ENCODE data around the gene DNAJC15.

Gene DNAJC15

DNA sequence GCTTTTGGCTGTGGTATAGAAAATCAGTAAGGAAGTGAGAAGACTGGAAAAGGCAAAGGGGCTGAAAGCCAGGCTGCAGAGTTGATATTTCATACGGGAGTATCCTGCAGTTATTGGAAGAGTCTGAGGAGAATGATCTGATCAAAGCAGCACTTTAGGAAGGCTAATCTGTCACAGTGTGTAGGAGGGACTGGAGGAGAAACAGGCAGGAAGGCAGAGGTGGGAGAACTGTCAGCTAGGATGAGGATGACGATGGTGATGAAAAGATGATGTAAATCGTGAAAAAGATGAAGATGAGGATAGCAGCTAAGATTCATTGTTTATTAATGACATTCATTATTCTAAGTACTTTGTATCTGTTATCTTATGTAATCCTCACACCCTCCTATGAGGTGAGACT is 123.0 kb downstream of the DNAJC15 start:
- Histone ChIP-seq H3K36me3 (ENCODE audit: insufficient read depth, low read length) (no peaks in the 10 kb centered on the region), H3K9ac (ENCODE audit: low read depth, low read length) (no peak overlapping the region), H3K4me2 (ENCODE audit: low read length) (no peak overlapping the region), H3K4me1 (ENCODE audit: control insufficient read depth, insufficient read depth, low read length) (no peaks in the 10 kb centered on the region), H3K27me3 (ENCODE audit: control insufficient read depth, insufficient read depth, low read length) (peaks cover 22% of the 10 kb centered on the region), H3K4me3 (ENCODE audit: low read length) (no peak overlapping the region), H3K9me3 (replicated peaks; ENCODE audit: low read length) (no peaks in the 10 kb centered on the region)

DNA sequence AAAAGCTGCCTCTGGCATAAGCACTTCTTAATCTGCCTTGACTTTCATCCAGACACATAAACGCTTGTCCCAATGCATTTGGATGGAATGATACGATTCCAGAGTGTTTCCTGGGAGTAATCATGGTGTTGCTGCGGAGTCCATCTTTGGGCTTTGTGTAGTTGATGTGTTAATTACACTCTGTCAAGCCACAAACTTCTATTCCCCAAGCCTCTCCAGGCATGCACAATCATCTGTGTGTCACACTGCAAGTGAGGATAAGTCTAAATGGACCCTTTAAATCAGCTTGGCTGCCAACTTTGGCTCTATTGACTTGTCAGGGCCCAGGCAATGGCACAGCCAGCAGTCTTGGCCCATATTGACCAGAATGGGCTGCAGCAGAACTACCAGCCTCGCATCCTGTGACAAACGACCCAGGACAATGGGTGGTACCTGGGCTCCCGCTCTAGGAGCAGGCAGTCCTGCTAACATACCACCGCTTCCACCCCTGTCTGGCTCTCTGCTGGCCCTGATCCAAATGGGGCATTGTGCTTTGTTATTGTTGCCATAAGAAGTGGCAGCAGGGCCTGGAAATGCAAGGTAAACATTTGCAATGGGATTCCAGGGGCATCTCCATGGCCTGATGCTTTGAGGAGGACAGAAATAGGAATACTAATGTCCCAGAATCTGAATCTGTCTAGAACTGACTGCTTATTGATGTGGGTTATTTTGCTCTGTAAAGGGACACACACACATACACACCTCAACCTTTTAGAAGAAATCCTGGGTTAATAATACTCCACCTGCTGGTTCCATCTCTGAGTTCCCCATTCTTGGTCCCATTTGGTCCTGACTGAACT is 127.2 kb downstream of the DNAJC15 start:
- no peak overlapping the region for H3K4me3 ChIP-seq (ENCODE audit: low read length)
- no peaks in the 10 kb centered on the region for H3K36me3 ChIP-seq (ENCODE audit: insufficient read depth, low read length)
- H3K4me2 ChIP-seq (ENCODE audit: low read length), result no peak overlapping the region
- peaks cover 14% of the 10 kb centered on the region for H3K4me1 ChIP-seq (ENCODE audit: control insufficient read depth, insufficient read depth, low read length)
- no peak overlapping the region for H3K9ac ChIP-seq (ENCODE audit: low read depth, low read length)
- no peaks in the 10 kb centered on the region for H3K9me3 ChIP-seq (replicated peaks; ENCODE audit: low read length)
- peaks cover 12% of the 10 kb centered on the region for H3K27me3 ChIP-seq (ENCODE audit: control insufficient read depth, insufficient read depth, low read length)

- peak overlapping the region; percentile 24 for H3K9ac ChIP-seq (ENCODE audit: low read depth, low read length)
- H3K4me1 ChIP-seq (ENCODE audit: control insufficient read depth, insufficient read depth, low read length), result peaks cover 14% of the 10 kb centered on the region
- no peaks in the 10 kb centered on the region for H3K36me3 ChIP-seq (ENCODE audit: insufficient read depth, low read length)
- peak overlapping the region; percentile 41 for H3K4me2 ChIP-seq (ENCODE audit: low read length)
- H3K4me3 ChIP-seq (ENCODE audit: low read length), result peak overlapping the region; percentile 14
- no peaks in the 10 kb centered on the region for H3K27me3 ChIP-seq (ENCODE audit: control insufficient read depth, insufficient read depth, low read length)
- H3K9me3 ChIP-seq (replicated peaks; ENCODE audit: low read length), result no peaks in the 10 kb centered on the region
These were observed 130.2 kb downstream of the DNAJC15 start for GRCh38 chr13:43153436-43154090.

DNA sequence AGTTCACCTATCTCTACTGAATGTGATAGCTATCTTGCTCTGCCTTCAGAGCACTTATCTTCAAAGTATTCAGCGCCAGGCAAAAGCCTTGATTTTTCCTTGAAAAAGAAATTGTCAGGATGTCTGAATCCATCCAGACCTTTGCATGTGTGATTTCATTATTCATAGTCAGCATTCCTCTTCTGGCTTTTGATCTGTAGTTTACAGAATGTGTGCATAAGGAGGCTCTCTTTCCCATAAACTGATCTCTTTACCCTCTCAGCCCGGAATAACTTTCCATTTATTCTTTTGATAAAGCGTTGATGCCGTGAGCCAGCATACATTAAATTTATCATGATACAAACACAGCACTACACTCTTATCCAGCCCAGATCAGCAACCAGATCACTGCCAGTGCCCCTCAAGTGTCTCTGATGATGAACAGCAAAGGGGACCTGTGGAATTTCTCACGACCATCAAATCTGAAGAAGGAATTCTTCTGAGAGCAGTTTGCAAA is 130.8 kb downstream of the DNAJC15 start:
- Histone ChIP-seq H3K36me3 (ENCODE audit: insufficient read depth, low read length) (no peaks in the 10 kb centered on the region), H3K4me1 (ENCODE audit: control insufficient read depth, insufficient read depth, low read length) (peaks cover 20% of the 10 kb centered on the region), H3K9me3 (replicated peaks; ENCODE audit: low read length) (no peaks in the 10 kb centered on the region), H3K27me3 (ENCODE audit: control insufficient read depth, insufficient read depth, low read length) (no peaks in the 10 kb centered on the region), H3K4me2 (ENCODE audit: low read length) (peak overlapping the region; percentile 41), H3K9ac (ENCODE audit: low read depth, low read length) (peak overlapping the region; percentile 24), H3K4me3 (ENCODE audit: low read length) (peak overlapping the region; percentile 14)

GRCh38 chr13:43154839-43155238 is 131.5 kb downstream of the DNAJC15 start:
- Histone ChIP-seq H3K36me3 (ENCODE audit: insufficient read depth, low read length) (no peaks in the 10 kb centered on the region), H3K27me3 (ENCODE audit: control insufficient read depth, insufficient read depth, low read length) (no peaks in the 10 kb centered on the region), H3K4me1 (ENCODE audit: control insufficient read depth, insufficient read depth, low read length) (peaks cover 24% of the 10 kb centered on the region), H3K9ac (ENCODE audit: low read depth, low read length) (no peak overlapping the region), H3K4me2 (ENCODE audit: low read length) (no peak overlapping the region), H3K9me3 (replicated peaks; ENCODE audit: low read length) (no peaks in the 10 kb centered on the region), H3K4me3 (ENCODE audit: low read length) (no peak overlapping the region)

DNA sequence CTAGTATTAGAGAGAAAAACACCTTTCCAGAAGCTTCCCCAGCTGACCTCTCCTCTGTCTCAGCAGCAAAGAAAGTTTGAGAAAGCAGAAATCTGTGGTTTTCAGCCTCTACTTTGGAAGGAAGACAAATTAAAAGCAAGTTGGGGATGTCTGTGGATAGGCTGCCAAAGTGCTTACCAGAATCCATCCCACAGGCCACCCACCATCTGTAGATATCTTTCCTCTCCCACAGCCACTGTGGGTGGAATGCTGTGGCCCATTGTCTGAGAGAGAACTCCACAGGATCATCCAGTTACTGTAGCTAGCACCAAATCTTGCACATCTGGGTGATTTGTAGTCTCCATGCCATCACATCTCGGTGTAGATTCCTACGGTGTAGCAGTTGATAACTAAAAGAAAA is 133.5 kb downstream of the DNAJC15 start:
- no peaks in the 10 kb centered on the region for H3K27me3 ChIP-seq (ENCODE audit: control insufficient read depth, insufficient read depth, low read length)
- no peaks in the 10 kb centered on the region for H3K9me3 ChIP-seq (replicated peaks; ENCODE audit: low read length)
- no peak overlapping the region for H3K4me3 ChIP-seq (ENCODE audit: low read length)
- H3K4me2 ChIP-seq (ENCODE audit: low read length), result no peak overlapping the region
- no peak overlapping the region for H3K9ac ChIP-seq (ENCODE audit: low read depth, low read length)
- H3K36me3 ChIP-seq (ENCODE audit: insufficient read depth, low read length), result no peaks in the 10 kb centered on the region
- H3K4me1 ChIP-seq (ENCODE audit: control insufficient read depth, insufficient read depth, low read length), result peaks cover 24% of the 10 kb centered on the region

- no peak overlapping the region for H3K4me3 ChIP-seq (ENCODE audit: low read length)
- peaks cover 24% of the 10 kb centered on the region for H3K4me1 ChIP-seq (ENCODE audit: control insufficient read depth, insufficient read depth, low read length)
- H3K9ac ChIP-seq (ENCODE audit: low read depth, low read length), result no peak overlapping the region
- no peak overlapping the region for H3K4me2 ChIP-seq (ENCODE audit: low read length)
- no peaks in the 10 kb centered on the region for H3K27me3 ChIP-seq (ENCODE audit: control insufficient read depth, insufficient read depth, low read length)
- H3K36me3 ChIP-seq (ENCODE audit: insufficient read depth, low read length), result no peaks in the 10 kb centered on the region
- no peaks in the 10 kb centered on the region for H3K9me3 ChIP-seq (replicated peaks; ENCODE audit: low read length)
These were observed 134.4 kb downstream of the DNAJC15 start for GRCh38 chr13:43157796-43158195.

DNA sequence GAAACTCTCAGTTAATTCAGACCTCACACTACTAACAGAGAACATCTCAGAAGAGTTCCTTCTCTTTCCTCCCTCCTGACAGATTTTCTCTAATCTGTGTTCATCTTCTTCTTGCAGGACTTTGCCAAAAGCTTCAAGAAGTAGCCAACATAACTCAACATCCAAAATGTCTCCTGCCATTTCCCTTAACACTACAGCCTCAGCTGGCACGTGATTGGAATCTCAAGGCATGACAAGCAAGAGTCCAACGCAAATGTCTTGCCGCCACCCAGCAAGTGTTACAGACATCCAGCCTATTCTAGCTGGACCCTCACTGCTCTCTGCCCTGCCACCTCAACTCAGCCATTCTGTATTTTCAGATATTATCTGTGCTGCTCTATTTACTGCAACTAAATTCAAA is 135.1 kb downstream of the DNAJC15 start:
- H3K4me1 ChIP-seq (ENCODE audit: control insufficient read depth, insufficient read depth, low read length), result peaks cover 19% of the 10 kb centered on the region
- no peaks in the 10 kb centered on the region for H3K27me3 ChIP-seq (ENCODE audit: control insufficient read depth, insufficient read depth, low read length)
- H3K36me3 ChIP-seq (ENCODE audit: insufficient read depth, low read length), result no peaks in the 10 kb centered on the region
- H3K9me3 ChIP-seq (replicated peaks; ENCODE audit: low read length), result no peaks in the 10 kb centered on the region
- H3K4me3 ChIP-seq (ENCODE audit: low read length), result no peak overlapping the region
- H3K9ac ChIP-seq (ENCODE audit: low read depth, low read length), result no peak overlapping the region
- no peak overlapping the region for H3K4me2 ChIP-seq (ENCODE audit: low read length)

DNA sequence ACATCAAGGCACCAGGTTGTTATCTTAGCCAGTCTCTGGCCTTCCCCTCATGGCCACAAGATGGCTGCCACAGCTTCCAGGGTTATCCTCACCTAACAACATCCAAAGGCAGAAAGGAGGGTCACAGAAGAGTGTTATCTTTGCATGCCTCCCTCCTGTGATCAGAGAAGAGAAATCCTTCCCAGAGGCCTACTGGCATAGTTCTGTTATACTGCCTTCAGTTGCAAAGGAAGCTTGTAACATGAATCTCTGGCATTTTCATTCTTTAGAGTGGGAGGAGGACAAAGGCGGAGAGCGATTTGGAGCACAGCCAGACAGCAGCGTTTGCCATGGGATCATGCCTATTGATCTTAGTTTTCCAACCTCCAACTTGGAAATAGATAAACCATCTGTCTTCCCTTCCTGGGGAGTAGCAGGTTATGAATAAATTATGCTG is 135.7 kb downstream of the DNAJC15 start:
- no peak overlapping the region for H3K4me3 ChIP-seq (ENCODE audit: low read length)
- H3K4me2 ChIP-seq (ENCODE audit: low read length), result peak overlapping the region; percentile 26
- no peaks in the 10 kb centered on the region for H3K27me3 ChIP-seq (ENCODE audit: control insufficient read depth, insufficient read depth, low read length)
- no peaks in the 10 kb centered on the region for H3K9me3 ChIP-seq (replicated peaks; ENCODE audit: low read length)
- peaks cover 14% of the 10 kb centered on the region for H3K4me1 ChIP-seq (ENCODE audit: control insufficient read depth, insufficient read depth, low read length)
- H3K9ac ChIP-seq (ENCODE audit: low read depth, low read length), result no peak overlapping the region
- no peaks in the 10 kb centered on the region for H3K36me3 ChIP-seq (ENCODE audit: insufficient read depth, low read length)

Data from skeletal muscle satellite cell (primary cell).